OCI-M2 (cell line): ENCODE data around the gene SDS.

Experiments used
- DNase-seq: peaks from one replicate; lab custom pipeline; 2025; ENCODE audit not compliant: unreplicated experiment; lab: John Stamatoyannopoulos, UW

Gene SDS

DNA sequence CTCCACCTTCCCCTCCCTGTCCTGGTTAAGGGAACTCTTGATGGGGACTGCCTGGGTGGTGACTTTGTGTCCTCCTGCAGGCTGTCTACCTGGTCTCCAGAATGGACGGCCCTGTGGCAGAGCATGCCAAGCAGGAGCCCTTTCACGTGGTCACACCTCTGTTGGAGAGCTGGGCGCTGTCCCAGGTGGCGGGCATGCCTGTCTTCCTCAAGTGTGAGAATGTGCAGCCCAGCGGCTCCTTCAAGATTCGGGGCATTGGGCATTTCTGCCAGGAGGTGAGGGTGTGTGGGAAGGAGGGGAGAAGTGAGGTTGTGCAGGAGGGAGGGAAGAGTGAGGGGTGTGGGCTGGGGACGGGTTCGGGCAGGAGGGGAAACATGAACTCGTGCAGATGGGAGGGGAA is 24.2 kb upstream of the SDS start:
- no peak for DNase-seq

DNA sequence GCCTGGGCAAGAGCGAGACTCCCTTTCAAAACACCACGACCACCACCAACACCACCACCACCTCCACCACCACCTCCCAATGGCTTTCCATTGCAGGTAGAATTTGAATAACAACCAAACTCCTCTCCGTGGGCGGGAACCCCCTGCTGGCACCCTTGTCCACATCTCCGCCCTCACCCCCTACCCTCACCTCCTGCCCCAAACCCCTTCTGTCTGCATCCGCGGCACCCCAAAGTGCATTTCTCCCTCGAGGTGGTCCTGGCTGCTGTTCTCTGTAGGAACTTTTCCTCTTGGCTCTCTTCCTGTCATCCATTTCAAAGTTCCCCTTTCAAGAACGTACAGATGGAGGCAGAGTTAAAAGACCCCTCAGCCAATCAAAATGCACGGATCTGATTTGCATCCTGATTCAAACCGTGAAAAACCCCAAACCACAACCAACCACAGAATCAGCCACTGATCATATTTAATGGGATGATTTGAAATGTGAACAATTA is 22.3 kb upstream of the SDS start:
- DNase-seq = no peak

DNA sequence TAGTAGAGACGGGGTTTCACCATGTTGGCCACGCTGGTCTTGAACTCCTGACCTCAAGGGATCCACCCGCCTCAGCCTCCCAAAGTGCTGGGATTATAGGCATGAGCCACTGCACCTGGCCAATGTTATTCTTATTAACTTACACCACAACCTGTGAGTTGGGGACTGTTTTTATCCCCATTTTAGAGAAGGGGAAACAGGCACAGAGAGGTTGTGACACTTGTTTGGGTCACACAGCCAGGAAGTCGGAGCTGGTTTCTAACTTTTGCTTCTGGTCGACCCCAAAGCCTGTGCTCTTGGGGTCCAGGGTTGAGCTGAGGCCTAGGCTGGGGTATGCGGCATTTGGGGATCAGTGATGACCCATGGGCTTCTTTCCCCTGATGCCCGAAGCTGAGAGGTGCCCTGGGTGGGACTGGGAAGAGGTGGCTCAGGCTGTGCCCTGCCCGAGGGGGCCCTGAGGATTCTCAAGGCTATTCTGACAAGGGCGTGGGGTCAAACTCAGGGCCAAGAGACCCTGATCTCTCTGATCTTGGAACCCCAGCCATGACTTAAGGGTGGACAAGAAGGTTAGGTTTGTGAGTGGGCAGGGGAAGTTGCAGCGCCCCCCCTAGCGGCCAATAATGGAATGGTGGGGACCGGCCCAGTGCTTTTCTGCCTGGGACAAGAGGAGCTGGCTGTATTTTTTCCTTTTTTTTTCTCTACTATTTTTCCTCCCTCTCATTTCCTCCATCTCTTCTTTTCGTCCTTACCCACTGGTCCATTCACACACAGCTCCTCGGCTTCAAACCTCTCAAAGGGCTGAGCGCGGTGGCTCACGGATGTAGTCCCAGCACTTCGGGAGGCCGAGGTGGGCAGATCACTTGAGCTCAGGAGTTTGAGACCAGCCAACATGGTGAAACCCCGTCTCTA is 21.5 kb upstream of the SDS start:
- no peak for DNase-seq

DNA sequence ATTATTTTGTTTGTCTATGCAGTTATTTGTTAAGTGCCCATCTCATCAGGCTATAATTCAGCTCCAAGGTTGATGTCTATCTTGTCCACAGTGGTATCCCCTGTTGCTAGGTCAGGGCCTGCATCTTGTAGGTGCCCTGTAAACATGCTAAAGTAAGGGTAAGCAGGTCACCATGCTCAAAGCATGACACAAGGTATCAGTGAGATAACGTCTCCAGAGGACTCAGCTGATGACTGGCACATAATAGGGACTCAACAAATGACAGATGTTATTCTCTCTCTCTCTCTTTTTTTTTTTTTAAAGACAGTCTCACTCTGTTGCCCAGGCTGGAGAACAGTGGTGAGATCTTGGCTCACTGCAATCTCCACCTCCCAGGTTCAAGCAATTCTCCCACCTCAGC is 20.8 kb upstream of the SDS start:
- no peak for DNase-seq

DNA sequence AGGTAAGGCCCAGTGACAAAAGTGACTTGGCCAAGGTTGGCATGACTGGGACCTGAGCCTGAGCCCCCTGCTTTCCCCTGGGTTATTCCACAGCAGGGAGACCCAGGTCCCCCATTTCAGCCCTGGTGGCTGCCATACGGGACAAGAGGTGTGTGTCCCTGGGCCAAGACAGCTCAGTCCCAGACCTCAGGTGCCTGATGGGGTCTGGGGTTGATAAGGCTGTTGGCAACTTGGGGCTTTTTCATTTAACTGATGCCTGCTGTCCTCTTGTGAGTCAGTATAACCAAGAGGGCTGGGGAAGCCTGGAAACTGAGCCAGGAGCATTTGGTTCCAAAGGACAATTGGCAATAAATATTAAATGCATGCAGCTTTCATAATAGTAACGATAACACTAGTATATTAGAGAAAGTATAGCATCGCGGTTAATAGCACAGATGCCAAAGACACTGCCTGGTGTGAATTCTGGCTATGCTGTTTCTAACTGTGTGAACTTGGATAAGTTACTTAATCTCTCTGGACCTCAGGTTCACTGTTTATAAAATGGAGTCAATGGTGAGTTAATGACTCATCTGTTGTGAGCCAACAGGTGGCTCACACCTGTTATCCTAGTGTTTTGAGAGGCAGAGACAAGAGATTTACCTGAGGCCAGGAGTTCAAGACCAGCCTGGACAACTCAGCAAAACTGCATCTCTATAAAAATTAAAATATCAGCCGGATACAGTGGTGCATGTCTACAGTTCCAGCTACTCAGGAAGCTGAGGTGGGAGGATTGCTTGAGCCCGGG is 19.4 kb upstream of the SDS start:
- DNase-seq = no peak

DNA sequence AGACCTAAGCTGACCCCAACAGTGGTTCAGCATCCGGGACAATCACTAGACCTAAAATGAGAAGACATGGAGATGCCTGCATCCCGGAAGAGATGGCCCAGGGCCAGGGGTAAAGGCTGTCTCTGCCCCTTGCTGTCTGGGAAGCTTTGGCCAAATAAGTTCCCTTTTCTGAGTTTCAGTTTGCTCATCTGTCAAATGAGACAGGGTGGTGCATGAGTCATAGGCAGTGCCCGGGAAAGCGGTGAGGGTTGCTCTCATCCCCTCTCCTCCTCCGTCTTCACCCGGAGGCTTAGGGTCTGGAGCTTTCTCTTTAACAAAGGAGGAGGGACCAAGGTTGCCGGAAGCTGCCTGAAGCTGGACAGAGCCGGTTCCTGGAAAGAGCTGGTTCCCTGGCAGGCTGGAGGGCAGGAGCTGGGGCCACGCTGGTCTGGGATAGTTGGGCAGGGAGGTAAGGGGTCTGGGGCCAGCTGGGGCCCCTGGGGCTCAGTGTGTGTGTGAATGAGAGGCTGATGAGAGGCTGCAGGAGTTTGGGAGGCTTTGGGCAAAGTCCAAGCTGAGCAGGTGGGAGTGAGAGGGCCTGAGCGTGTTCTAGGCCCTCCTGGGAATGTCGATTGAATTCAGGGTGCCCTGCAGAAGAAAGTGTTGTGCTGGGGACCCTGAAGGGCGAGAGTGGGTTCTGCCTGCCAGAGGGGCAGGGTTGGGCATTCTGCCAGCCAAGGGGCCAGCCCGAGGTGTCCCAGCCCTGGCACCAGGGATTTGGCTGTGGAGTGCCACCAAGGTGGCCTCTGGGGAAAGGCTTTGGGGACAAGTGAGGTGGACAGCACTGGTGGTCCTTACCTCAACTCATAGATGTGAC is 18.6 kb upstream of the SDS start, which contains the start of gene SDSL:
SDSL (plus strand) TSS at position 351 of the 856 bp plus-strand sequence. CDS start 5,603 bp downstream, outside the sequence.
- DNase-seq = peak; percentile 63

DNA sequence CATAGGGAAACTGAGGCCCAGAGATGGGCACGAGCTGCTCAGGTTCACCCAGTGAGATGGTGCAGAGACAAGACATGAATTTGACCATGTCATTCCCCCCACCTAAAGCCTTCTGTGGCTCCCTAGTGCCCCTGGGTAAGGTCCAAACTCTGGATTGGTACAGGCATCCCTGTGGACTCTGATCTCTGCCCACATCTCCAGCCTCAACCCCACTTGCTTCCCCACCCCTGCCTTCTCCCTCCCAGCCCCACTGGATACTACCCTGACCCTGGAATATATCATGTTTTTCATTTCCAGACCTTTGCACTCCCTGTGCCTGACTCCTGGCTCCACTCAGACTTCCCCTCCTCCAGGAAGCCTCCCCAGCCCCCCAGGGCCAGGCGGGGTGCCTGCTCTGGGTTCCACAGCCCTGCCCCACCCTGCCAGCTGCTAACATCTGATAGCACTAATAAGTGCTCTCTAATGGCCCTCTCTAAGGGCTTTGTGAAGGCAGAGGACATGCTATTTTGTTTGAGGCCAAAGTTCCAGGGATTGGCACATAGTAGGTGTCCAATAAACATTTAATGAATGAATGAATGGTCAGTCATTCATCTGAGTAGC is 17.4 kb upstream of the SDS start:
- DNase-seq = no peak

DNA sequence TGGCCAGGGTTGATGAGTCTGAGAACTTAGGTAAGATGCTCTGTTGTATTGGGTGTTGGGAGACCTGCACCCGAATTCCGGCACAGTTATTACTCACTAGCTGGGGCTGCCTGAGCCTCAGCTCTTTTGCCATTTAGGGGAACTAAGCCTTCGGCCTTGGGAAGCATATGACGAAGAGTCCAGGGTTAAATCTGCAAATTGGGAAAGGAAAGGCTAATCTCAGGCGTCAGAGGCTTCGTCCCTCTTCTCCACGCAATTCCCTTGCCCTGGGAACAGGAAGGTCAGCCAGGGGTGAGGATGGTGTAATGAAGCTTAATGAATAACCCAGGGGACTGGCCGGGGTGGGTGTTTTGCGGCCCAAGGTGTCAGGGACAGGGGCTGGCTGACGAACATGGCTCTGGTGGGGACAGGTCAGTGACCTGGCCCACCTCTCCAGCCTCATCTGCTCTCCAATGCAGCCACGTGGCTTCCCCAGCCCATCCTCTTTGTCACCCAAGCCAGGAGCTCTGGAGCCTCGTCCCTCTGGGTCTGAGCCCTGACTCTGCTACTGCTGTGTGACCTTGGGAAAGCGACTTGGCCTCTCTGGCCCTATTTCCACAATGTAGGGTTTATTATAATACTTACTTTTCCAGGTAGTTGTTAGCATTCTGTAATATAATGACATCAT is 14.7 kb upstream of the SDS start:
- DNase-seq = no peak

DNA sequence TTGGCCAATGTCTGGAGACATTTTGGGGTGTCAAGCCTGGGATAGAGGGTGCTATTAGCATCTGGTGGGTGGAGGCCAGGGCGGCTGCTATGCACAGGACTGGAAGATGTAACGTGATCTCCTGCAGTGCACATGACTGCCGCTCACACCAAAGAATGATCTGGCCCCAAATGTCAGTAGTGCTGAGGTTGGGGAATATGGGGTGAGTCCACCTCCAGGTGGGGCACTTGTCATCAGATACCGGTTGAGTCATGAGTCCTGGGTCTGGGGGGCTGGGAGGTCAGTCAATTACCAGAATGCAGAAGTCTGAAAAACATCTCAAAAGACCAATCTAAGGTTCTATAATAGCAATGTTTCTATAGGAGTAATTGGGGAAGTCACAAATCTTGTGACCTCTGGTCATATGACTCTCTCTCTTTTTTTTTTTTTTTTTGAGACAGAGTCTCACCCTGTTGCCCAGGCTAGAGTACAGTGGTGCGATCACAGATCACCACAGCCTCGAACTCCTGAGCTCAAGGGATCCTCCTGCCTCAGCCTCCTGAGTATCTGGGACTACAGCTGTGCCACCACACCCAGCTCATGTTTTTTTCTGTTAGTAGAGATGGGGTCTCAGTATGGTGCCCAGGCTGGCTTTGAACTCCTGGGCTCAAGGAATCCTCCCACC is 12.5 kb upstream of the SDS start:
- DNase-seq = no peak

DNA sequence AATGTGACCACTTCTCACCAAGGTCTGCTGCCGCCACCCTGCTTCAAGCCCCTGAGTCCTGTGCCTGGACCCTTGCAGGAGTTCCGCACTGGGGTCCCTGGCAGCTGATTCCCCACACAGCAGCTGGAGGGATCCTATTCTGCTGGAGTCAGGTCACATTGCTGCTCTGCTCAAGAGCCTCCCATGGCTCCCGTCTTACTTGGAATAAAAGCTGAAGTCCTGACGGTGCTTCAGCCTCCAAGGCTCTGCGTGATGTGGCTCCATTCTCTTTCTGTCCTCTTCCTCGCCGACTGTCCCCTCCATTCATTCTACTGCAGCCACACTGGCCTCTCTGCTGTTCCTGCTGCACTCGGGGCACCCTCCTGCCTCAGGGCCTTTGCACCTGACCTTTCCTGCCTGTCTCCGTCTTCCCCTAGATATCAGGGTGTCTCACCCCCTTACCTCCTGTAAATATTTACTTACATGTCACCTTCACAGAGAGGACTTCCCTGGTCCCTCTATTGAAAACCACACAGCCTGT is 10.9 kb upstream of the SDS start:
- DNase-seq = no peak

DNA sequence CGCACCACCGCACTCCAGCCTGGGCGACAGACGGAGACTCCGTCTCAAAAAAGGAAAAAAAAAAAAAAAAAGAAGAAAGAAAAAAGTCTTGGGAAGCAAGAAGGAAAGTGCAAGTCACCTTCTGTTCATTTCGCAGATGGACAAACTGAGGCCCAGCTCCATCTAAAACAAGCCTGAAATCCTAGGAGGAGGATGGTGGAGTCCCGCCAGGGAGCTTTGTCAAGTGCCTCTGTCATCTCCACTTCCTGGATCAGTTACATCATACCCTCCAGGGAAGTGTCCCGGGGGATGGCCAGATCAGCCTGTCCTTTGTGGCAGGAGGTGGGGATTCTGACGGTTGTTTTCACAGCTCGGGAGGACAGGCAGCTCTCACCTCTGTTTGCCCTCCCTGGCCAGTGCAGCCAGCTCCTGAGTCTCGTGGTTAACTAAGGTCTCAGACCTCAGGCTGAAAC is 9.8 kb upstream of the SDS start:
- no peak for DNase-seq

DNA sequence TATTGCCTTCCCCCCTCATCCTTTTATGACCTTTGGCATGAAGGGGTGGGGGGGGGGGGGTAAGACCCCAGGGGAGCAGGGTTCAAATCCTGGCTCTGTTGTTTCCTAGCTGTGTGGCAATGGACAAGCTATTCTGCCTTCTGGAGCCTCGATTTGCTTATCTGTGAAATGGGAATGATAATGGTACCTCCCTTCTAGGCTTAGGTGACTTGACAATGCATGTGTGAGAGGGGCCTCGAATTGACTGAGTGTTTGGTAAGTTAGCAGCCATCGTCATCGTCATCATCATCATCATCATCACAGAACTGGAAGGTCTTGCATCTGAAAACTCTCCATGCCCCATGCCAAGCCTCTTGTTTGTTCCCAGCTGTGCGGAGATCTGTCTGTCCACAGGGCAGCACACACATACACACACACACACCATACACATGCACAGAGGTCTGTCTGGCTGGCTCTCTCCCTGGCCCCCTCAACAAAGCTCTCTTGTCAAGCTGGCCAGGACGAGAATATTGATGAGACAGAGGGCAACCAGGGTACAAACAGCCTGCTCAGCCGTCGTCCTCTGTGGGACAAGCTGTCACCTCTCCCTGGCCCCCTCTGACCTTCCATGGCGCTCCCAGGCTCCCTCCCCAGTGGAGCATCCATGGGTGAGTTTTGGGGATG is 5.9 kb upstream of the SDS start:
- DNase-seq = no peak

DNA sequence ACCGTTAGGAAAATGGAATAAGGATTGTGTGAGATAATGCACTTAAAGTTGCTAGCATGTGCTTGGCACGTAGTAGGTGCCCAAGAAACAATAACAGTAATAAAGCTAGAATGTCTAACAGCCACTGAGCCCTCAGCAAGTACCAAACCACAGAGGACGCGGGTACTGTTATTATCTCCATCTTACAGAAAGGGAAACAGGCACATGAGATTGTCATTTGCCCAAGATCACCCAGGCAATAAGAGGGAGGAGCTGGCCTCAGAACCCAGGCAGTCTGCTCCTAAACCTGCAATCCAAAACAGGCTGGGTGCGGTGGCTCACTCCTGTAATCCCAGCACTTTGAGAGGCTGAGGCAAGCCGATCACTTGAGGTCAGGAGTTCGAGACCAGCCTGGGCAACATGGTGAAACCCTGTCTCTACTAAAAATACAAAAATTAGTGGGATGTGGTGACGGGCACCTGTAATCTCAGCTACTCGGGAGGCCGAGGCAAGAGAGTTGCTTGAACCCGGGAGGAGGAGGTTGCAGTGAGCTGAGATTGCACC is 5.1 kb upstream of the SDS start:
- DNase-seq = no peak

DNA sequence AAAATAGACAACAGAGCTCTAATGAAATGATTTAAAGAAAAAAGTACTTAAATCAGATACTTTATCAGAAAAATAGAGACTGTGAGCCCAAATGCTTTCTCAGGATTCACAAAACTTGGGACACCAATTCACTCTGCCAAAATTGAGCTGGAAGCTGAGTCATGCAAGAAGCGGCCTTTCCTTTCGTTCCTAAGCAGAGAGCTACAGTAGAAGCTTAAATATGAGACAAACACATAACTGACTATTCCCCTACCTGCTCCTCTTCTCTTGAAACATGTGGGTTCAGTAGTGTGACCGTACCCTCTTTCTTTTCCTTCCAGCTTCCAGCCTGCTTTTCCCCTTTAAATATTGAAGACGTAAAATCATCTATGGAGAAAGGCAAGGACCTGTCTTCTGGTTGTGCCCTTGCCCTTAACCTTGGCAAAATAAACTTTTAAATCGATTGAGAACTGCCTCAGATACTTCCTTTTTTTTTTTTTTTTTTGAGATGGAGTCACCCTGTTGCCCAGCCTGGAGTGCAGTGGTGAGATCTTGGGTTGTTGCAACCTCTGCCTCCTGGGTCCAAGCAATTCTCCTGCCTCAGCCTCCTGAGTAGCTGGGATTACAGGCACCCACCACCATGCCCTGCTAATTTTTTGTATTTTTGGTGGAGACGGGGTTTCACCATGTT is 4.4 kb upstream of the SDS start:
- DNase-seq = no peak

DNA sequence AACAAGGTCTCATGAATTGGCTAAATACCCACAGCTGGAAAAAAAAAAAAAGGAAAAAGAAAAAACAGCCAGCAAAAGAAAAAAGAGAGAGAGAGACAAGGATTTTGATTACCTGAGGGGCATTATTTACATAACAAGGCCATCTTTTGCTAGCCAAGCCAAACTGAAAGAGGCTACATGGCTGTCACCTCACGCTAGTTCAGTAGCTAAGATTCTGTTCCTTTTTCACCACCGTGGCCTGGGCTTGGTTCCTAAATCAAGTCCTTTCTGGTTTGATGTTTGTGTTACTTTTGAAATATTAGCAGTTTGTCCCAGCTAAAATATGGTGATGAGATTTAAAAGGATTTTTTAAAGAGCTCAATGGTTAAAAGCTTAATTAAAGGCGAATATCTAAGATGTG is 2.0 kb upstream of the SDS start:
- DNase-seq = no peak

DNA sequence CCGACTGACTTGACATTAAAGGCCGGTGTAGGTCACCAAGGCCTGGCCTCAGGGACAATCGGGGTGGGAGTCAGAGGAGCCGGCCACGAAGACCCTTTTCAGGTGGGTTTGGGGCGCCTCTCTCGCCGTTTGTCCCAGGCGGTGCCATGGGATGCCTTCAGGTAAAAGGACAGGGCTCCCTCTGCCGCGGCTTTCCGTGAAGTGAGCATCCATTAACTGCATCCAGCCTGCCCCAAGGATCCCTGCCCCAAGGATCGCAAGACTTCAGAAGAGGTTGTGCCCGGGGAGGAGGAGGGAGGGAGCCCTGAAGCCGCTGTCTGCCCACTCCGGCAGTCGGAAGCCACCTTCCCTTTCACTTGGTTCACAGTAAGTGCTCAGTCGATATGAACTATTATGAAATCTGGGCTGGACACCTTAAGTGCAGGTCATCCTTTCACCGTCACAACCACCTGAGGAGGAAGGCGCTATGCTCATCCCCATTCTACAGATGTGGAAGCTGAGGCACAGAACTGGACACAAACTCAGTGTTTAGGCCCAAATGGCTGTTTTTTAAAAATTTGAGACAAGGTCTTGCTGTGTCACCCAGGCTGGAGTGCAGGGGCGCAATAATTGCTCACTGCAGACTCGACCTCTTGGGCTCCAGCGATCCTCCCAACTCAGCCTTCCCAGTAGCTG is 964 bp downstream of the SDS start:
- DNase-seq = no peak
